H1 (cell line): Measurements from ENCODE around the gene INSYN2A. TPM values are rescaled to one million over a fixed set of nuclear protein-coding genes. Genes with fewer than 3 reads are reported as not detected.

ENCODE experiments used
- CTCF ChIA-PET: fragments of 300-600 bp; sonication (Branson Sonifier 250); formaldehyde crosslinking; loops from one replicate; lab custom pipeline; 2021; ENCODE audit not compliant: partially characterized antibody; lab: Charles Lee
- POLR2A ChIA-PET: fragments of 300-600 bp; sonication (Branson Sonifier 250); formaldehyde crosslinking; loops from one replicate; lab custom pipeline; 2021; ENCODE audit warnings: inconsistent platforms; ENCODE audit not compliant: partially characterized antibody; lab: Charles Lee
- DNase-seq, 2 experiments: peaks; one replicate each; pipeline versions ENCODE4 v3.0.0 to v3.0.0-alpha.2; 2010 to 2022; ENCODE audit warnings: low spot score in 2 of 2, low read depth in 1 of 2, mixed read lengths in 1 of 2
- FAIRE-seq: peaks from 2 replicates; lab custom pipeline; 2011; peaks lifted over from hg19 to GRCh38; lab: Jason Lieb, UNC
- H2AFZ ChIP-seq: 2 replicates; pipeline ENCODE4 v1.8.1; 2012; ENCODE audit warnings: low read length, inconsistent platforms
- H2AK5ac ChIP-seq: 2 replicates; pipeline ENCODE4 v1.6.1; 2013; ENCODE audit warnings: low read depth, low read length
- H2BK120ac ChIP-seq: replicated peaks from 2 replicates; pipeline ENCODE3; 2013; ENCODE audit warnings: low read depth, low read length, inconsistent platforms
- H2BK12ac ChIP-seq: 2 replicates; pipeline ENCODE4 v1.6.1; 2013; ENCODE audit warnings: low read depth, low read length
- H2BK15ac ChIP-seq: 2 replicates; pipeline ENCODE4 v1.6.1; 2013; ENCODE audit warnings: low read length
- H2BK20ac ChIP-seq: 2 replicates; pipeline ENCODE4 v1.6.1; 2013; ENCODE audit warnings: low read length
- H2BK5ac ChIP-seq: 2 replicates; pipeline ENCODE4 v1.6.1; 2013; ENCODE audit warnings: low read depth, low read length
- H3K14ac ChIP-seq: 2 replicates; pipeline ENCODE4 v1.6.1; 2013; ENCODE audit warnings: inconsistent platforms; ENCODE audit not compliant: insufficient read length
- H3K18ac ChIP-seq: 2 replicates; pipeline ENCODE4 v1.6.1; 2013; ENCODE audit warnings: low read length; ENCODE audit errors: extremely low read depth
- H3K23ac ChIP-seq: 2 replicates; pipeline ENCODE4 v1.6.1; 2013; ENCODE audit warnings: inconsistent platforms; ENCODE audit not compliant: insufficient read length
- H3K23me2 ChIP-seq: 2 replicates; pipeline ENCODE4 v1.6.1; 2013; ENCODE audit warnings: low read depth, low read length
- H3K27ac ChIP-seq: 2 replicates; pipeline ENCODE4 v1.6.1; 2011; ENCODE audit warnings: low read depth, low read length, inconsistent platforms
- H3K27me3 ChIP-seq, 4 experiments: replicated peaks in 1 of 4; 1 replicate in 1 of 4; 2 replicates in 3 of 4; pipeline versions ENCODE4 v1.6.1 to v1.8.1; 2011 to 2013; ENCODE audit warnings: low read length in 3 of 4, mild to moderate bottlenecking in 3 of 4, inconsistent platforms in 2 of 4, mixed read lengths in 2 of 4, moderate library complexity in 1 of 4; ENCODE audit not compliant: control insufficient read depth in 3 of 4, insufficient read depth in 3 of 4; ENCODE audit errors: extremely low read depth in 1 of 4
- H3K36me3 ChIP-seq, 4 experiments: 2 replicates each; pipeline versions ENCODE4 v1.6.1 to v1.8.1; 2011 to 2013; ENCODE audit warnings: mild to moderate bottlenecking in 4 of 4, low read length in 3 of 4, moderate library complexity in 2 of 4, control low read depth in 1 of 4, inconsistent platforms in 1 of 4; ENCODE audit not compliant: insufficient read depth in 4 of 4, control insufficient read depth in 2 of 4
- H3K4ac ChIP-seq: replicated peaks from 2 replicates; pipeline ENCODE3; 2013; ENCODE audit warnings: low read length, low read depth, mixed read lengths, inconsistent platforms; ENCODE audit not compliant: insufficient read length
- H3K4me1 ChIP-seq, 4 experiments: replicated peaks in 1 of 4; 1 replicate in 1 of 4; 2 replicates in 3 of 4; pipeline versions ENCODE4 v1.6.1 to v1.8.1; 2011 to 2013; ENCODE audit warnings: low read length in 3 of 4, inconsistent platforms in 2 of 4, mixed read lengths in 1 of 4; ENCODE audit not compliant: insufficient read depth in 4 of 4, control insufficient read depth in 3 of 4
- H3K4me2 ChIP-seq, 2 experiments: 2 replicates each; pipeline versions ENCODE4 v1.6.1 to v1.8.1; 2011 to 2013; ENCODE audit warnings: low read depth in 2 of 2, low read length in 2 of 2, control low read depth in 1 of 2, inconsistent platforms in 1 of 2, mild to moderate bottlenecking in 1 of 2; ENCODE audit not compliant: insufficient read depth in 1 of 2
- H3K4me3 ChIP-seq, 4 experiments: fragments of 200-600, 300-600 bp in 1 of 4; sonication (generic), shearing (Covaris generic), sonication (Bioruptor Twin) in 1 of 4; 2 replicates each; pipeline versions ENCODE4 v1.5.1 to v1.8.1; 2011 to 2016; ENCODE audit warnings: low read length in 4 of 4, low read depth in 3 of 4, control low read depth in 2 of 4, inconsistent platforms in 2 of 4, mild to moderate bottlenecking in 2 of 4, mixed read lengths in 1 of 4, moderate library complexity in 1 of 4; ENCODE audit not compliant: insufficient read depth in 2 of 4; ENCODE audit errors: extremely low read depth in 1 of 4
- H3K56ac ChIP-seq: replicated peaks from 2 replicates; pipeline ENCODE3; 2013; ENCODE audit warnings: low read depth, mild to moderate bottlenecking, mixed read lengths, low read length, inconsistent platforms; ENCODE audit not compliant: insufficient read length
- H3K79me1 ChIP-seq: 2 replicates; pipeline ENCODE4 v1.6.1; 2013; ENCODE audit warnings: low read depth, low read length, control low read depth
- H3K79me2 ChIP-seq, 2 experiments: 2 replicates each; pipeline versions ENCODE4 v1.6.1 to v1.8.1; 2012 to 2013; ENCODE audit warnings: low read length in 2 of 2, mild to moderate bottlenecking in 2 of 2, inconsistent platforms in 1 of 2; ENCODE audit not compliant: insufficient read depth in 2 of 2, control insufficient read depth in 1 of 2
- H3K9ac ChIP-seq, 4 experiments: replicated peaks in 1 of 4; 1 replicate in 1 of 4; 2 replicates in 3 of 4; pipeline versions ENCODE4 v1.6.1 to v1.8.1; 2011 to 2013; ENCODE audit warnings: low read depth in 3 of 4, low read length in 3 of 4, control low read depth in 2 of 4, mild to moderate bottlenecking in 2 of 4, moderate library complexity in 2 of 4, inconsistent platforms in 1 of 4; ENCODE audit errors: extremely low read depth in 1 of 4
- H3K9me3 ChIP-seq, 2 experiments: 2 replicates each; pipeline versions ENCODE4 v1.6.1 to v1.8.1; 2012 to 2013; ENCODE audit warnings: mild to moderate bottlenecking in 2 of 2, moderate library complexity in 2 of 2, control low read depth in 1 of 2, inconsistent platforms in 1 of 2, low read depth in 1 of 2, low read length in 1 of 2, mixed read lengths in 1 of 2; ENCODE audit not compliant: insufficient read depth in 2 of 2
- H4K20me1 ChIP-seq, 2 experiments: replicated peaks in 1 of 2; 2 replicates each; pipeline versions ENCODE3 to v1.8.1; 2011 to 2013; ENCODE audit warnings: inconsistent platforms in 2 of 2, low read length in 2 of 2, mild to moderate bottlenecking in 1 of 2; ENCODE audit not compliant: insufficient read depth in 2 of 2, control insufficient read depth in 1 of 2
- H4K5ac ChIP-seq: 2 replicates; pipeline ENCODE4 v1.6.1; 2013; ENCODE audit warnings: low read length, low read depth, mixed read lengths, inconsistent platforms; ENCODE audit not compliant: insufficient read length
- H4K8ac ChIP-seq: 2 replicates; pipeline ENCODE4 v1.8.0; 2013; ENCODE audit warnings: mild to moderate bottlenecking, moderate library complexity, low read length, inconsistent platforms; ENCODE audit not compliant: insufficient read depth; ENCODE audit errors: extremely low read depth
- H4K91ac ChIP-seq: replicated peaks from 2 replicates; pipeline ENCODE3; 2013; ENCODE audit warnings: low read length, mixed read lengths, inconsistent platforms; ENCODE audit not compliant: insufficient read length
- BRCA1 ChIP-seq: IDR thresholded peaks from 2 replicates; pipeline ENCODE4 v1.6.1; 2012; ENCODE audit warnings: low read depth, low read length, improper control_type of control experiment
- CBX5 ChIP-seq: fragments of 300-800, 300-1000 bp; sonication (generic); IDR thresholded peaks from 2 replicates; pipeline ENCODE4 v1.7.1; 2016; ENCODE audit warnings: antibody characterized with exemption, low read length, low read depth
- CHD2 ChIP-seq: IDR thresholded peaks from 2 replicates; pipeline ENCODE4 v1.6.1; 2012; ENCODE audit warnings: low read length, improper control_type of control experiment
- EP300 ChIP-seq, 2 experiments: IDR thresholded peaks; 1 replicate in 1 of 2; 2 replicates in 1 of 2; pipeline ENCODE4 v1.6.1; 2011 to 2012; ENCODE audit warnings: low read depth in 2 of 2, low read length in 2 of 2, mild to moderate bottlenecking in 2 of 2, borderline replicate concordance in 1 of 2, inconsistent platforms in 1 of 2, moderate library complexity in 1 of 2
- KDM4A ChIP-seq: IDR thresholded peaks from one replicate; pipeline ENCODE4 v1.7.1; 2012; ENCODE audit warnings: low read depth, mild to moderate bottlenecking, moderate library complexity, low read length, inconsistent platforms; ENCODE audit not compliant: severe bottlenecking
- KDM5A ChIP-seq: fragments of 200-600 bp; IDR thresholded peaks from 2 replicates; pipeline ENCODE4 v1.7.1; 2012; ENCODE audit warnings: mild to moderate bottlenecking, low read length, inconsistent platforms, mixed read lengths
- MAFK ChIP-seq: IDR thresholded peaks from 2 replicates; pipeline ENCODE4 v1.6.1; 2012; ENCODE audit warnings: low read depth, mild to moderate bottlenecking, improper control_type of control experiment, low read length
- NANOG ChIP-seq: IDR thresholded peaks from 2 replicates; pipeline ENCODE4 v1.6.1; 2011; ENCODE audit warnings: low read length, low read depth, mild to moderate bottlenecking, inconsistent platforms; ENCODE audit not compliant: insufficient read depth, poor library complexity, severe bottlenecking
- PHF8 ChIP-seq: fragments of 200-600 bp; sonication (generic); conservative IDR thresholded peaks from 2 replicates; pipeline ENCODE4 v1.7.1; 2012; ENCODE audit warnings: low read depth, mild to moderate bottlenecking, inconsistent platforms, low read length, moderate library complexity
- RBBP5 ChIP-seq: IDR thresholded peaks from 2 replicates; pipeline ENCODE4 v1.7.1; 2012; ENCODE audit warnings: low read depth, mild to moderate bottlenecking, inconsistent platforms, low read length, moderate library complexity, borderline replicate concordance
- RFX5 ChIP-seq: IDR thresholded peaks from 2 replicates; pipeline ENCODE4 v1.6.1; 2011; ENCODE audit warnings: low read depth, low read length, improper control_type of control experiment, borderline replicate concordance
- WGBS, 2 experiments: shearing (Covaris generic) in 1 of 2; methylation state at CpG; one replicate each; pipeline versions ENCODE4 v1.1.6 to v1.1.7; 2013 to 2015; ENCODE audit warnings: low lambda C conversion rate in 2 of 2, mixed read lengths in 2 of 2, inconsistent platforms in 1 of 2, low coverage in 1 of 2, missing lambda C conversion rate in 1 of 2; ENCODE audit not compliant: insufficient replicate concordance in 2 of 2, insufficient coverage in 1 of 2, insufficient read length in 1 of 2; ENCODE audit errors: extremely low coverage in 1 of 2, missing lambda C conversion rate in 1 of 2; 5-methylcytosine and 5-hydroxymethylcytosine counted together
- polyA plus RNA-seq, 7 experiments: library from polyadenylated mRNA; depleted of rRNA in 3 of 7; stranded (reverse) in 5 of 7; unstranded in 2 of 7; fragments of >200 nt in 5 of 7; fragments of 200-250 nt in 2 of 7; gene quantifications; 1 replicate in 5 of 7; 2 replicates in 1 of 7; 4 replicates in 1 of 7; pipeline versions ENCODE4 v1.2.1 to v1.2.3, GENCODE V29; 2011 to 2013; ENCODE audit warnings: missing spikeins in 2 of 7, mixed read lengths in 2 of 7
- total RNA-seq: library from RNA; stranded (reverse); fragmentation: NEBNext Ultra II Directional; extraction: Animal tissue kit (Norgen Biotek cat#: 25700); gene quantifications from 2 replicates; pipeline ENCODE4 v1.2.1, GENCODE V29; 2021

INSYN2A gene
- total and polyA plus RNA-seq, 2 of the 8 experiments (the other 6 are each of a cell fraction or from before 2014, with no cell fraction given): 0.11 to 0.19 TPM

DNA sequence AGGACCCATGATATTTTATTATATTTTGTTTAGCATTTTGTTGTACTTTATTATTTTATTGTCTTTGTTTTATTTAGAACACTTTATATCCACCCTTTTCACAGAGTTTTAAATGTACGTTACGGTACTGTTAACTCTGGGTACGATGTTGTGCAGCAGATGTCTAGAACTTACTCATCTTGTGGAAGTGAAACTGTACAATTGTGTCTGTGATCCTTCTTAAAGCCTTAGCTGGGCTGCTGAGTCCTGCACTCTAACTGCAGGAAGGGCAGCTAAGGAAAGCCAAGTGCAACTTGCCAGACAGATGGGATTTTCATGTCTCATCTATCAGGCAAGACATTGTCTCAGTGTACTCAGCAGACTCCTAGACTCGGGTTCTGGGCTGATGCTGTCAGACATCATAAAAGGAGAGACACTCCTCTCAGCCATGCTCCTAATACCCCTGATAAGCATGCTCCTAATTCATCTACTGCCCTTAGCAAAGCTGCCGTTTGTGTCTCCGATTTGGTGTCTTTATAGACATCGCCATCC lies 14.6 kb upstream of the INSYN2A start:
- POLR2A ChIA-PET: no interaction called here
- Histone ChIP-seq H2BK15ac (no peak overlapping the region), H4K8ac (no peak overlapping the region), H3K4me1 (peaks cover 0 to 10% (median 6%) of the 10 kb centered on the region in 4 experiments; a peak in 4 of 7 replicates), H3K4me3 (no peak overlapping the region), H3K27me3 (no peaks in the 10 kb centered on the region), H3K27ac (no peak overlapping the region), H3K23ac (no peak overlapping the region), H3K9ac (no peak overlapping the region; a peak in 1 of 7 replicates), H2BK12ac (no peak overlapping the region), H3K36me3 (no peaks in the 10 kb centered on the region), H3K23me2 (no peaks in the 10 kb centered on the region), H2AK5ac (no peak overlapping the region), H2BK5ac (no peak overlapping the region), H3K14ac (no peak overlapping the region), H3K18ac (no peak overlapping the region), H3K4ac (no peak overlapping the region), H4K20me1 (peaks cover 0 to 1% of the 10 kb centered on the region in 2 experiments), H3K4me2 (no peak overlapping the region), H3K9me3 (no peaks in the 10 kb centered on the region), H3K56ac (no peak overlapping the region), H3K79me1 (no peaks in the 10 kb centered on the region), H4K5ac (no peak overlapping the region), H4K91ac (no peak overlapping the region), H3K79me2 (no peaks in the 10 kb centered on the region), H2BK120ac (no peak overlapping the region), H2AFZ (no peak overlapping the region), H2BK20ac (no peak overlapping the region)
- DNase-seq: no peak
- WGBS, 2 experiments: 95% methylated on average over 7 of the region's 7 CpGs; no CpG with 5 or more reads in 1 of the 2 experiments
- FAIRE-seq: no peak
- CTCF ChIA-PET: no interaction called here
- no peak for TF ChIP-seq BRCA1
- no peak for TF ChIP-seq KDM4A
- no peak for TF ChIP-seq RFX5
- TF ChIP-seq CHD2: no peak
- no peak for TF ChIP-seq MAFK
- TF ChIP-seq EP300 (IDR thresholded peaks at IDR 0.05; ENCODE audit: borderline replicate concordance in 1 of 2, low read depth in 2 of 2, low read length in 2 of 2): no peak
- TF ChIP-seq PHF8: no peak
- no peak for TF ChIP-seq CBX5
- TF ChIP-seq RBBP5: no peak
- TF ChIP-seq KDM5A: no peak
- TF ChIP-seq NANOG: no peak
